A673 (cell line): ENCODE results near the gene PRSS56. TPM values are rescaled to one million over a fixed set of nuclear protein-coding genes. Genes with fewer than 3 reads are reported as not detected.

Experiments used
- BruUV-seq: library from RNA; stranded (reverse); fragments of 400-500 nt; replicated peaks from 2 replicates; lab custom pipeline; 2021; lab: Mats Ljungman, UMichigan
- CTCF ChIA-PET: fragments of 300-600 bp; sonication (Branson Sonifier 250); formaldehyde crosslinking; loops from one replicate; lab custom pipeline; 2022; ENCODE audit warnings: antibody characterized with exemption; lab: Charles Lee
- POLR2A ChIA-PET: fragments of 300-600 bp; sonication (Branson Sonifier 250); formaldehyde crosslinking; loops from one replicate; lab custom pipeline; 2022; ENCODE audit warnings: antibody characterized with exemption; ENCODE audit not compliant: low non-redundant PET; lab: Charles Lee
- DNase-seq: peaks from one replicate; pipeline ENCODE4 v3.0.0-alpha.2; 2015; ENCODE audit warnings: low spot score
- H3K27ac ChIP-seq: fragments of 200-600 bp; sonication (generic); 2 replicates; pipeline ENCODE4 v1.5.1; 2016; ENCODE audit warnings: mixed run types, low read depth, mild to moderate bottlenecking, mixed read lengths, antibody characterized with exemption, low read length; ENCODE audit not compliant: poor library complexity, severe bottlenecking
- H3K27me3 ChIP-seq: fragments of 200-600 bp; sonication (generic); replicated peaks from 2 replicates; pipeline ENCODE4 v1.6.1; 2017; ENCODE audit warnings: mixed run types, low read depth, mild to moderate bottlenecking, mixed read lengths, antibody characterized with exemption, low read length; ENCODE audit not compliant: insufficient read depth, poor library complexity
- H3K36me3 ChIP-seq: fragments of 200-600 bp; sonication (generic); 2 replicates; pipeline ENCODE4 v1.6.1; 2016; ENCODE audit warnings: mixed run types, mild to moderate bottlenecking, mixed read lengths, antibody characterized with exemption, low read length; ENCODE audit not compliant: insufficient read depth, poor library complexity, severe bottlenecking
- H3K4me1 ChIP-seq: fragments of 200-600 bp; sonication (generic); 2 replicates; pipeline ENCODE4 v1.6.1; 2017; ENCODE audit warnings: mixed run types, mild to moderate bottlenecking, mixed read lengths, antibody characterized with exemption, low read length; ENCODE audit not compliant: insufficient read depth, poor library complexity, severe bottlenecking
- H3K4me3 ChIP-seq: fragments of 200-600 bp; sonication (generic); 2 replicates; pipeline ENCODE4 v1.5.1; 2016; ENCODE audit warnings: low read depth, mixed run types, mild to moderate bottlenecking, mixed read lengths, low read length; ENCODE audit not compliant: poor library complexity, severe bottlenecking
- H3K9me3 ChIP-seq: fragments of 200-600 bp; sonication (generic); 2 replicates; pipeline ENCODE4 v1.6.1; 2016; ENCODE audit warnings: mixed run types, low read depth, mild to moderate bottlenecking, mixed read lengths, antibody characterized with exemption, low read length; ENCODE audit not compliant: poor library complexity, severe bottlenecking
- EZH2 ChIP-seq: fragments of 200-600 bp; sonication (generic); IDR thresholded peaks from 2 replicates; pipeline ENCODE4 v1.6.1; 2017; ENCODE audit warnings: borderline replicate concordance, low read depth, mild to moderate bottlenecking, mixed read lengths, antibody characterized with exemption, low read length; ENCODE audit not compliant: poor library complexity, severe bottlenecking
- intact Hi-C: fragments of 100-400 bp; cut with micrococcal nuclease; formaldehyde crosslinking; loops from one replicate; pipeline ENCODE4 v1.10.0; 2022; ENCODE audit not compliant: unreplicated experiment
- total RNA-seq: library from RNA; stranded (reverse); gene quantifications from 2 replicates; pipeline ENCODE4 v1.2.3, GENCODE V29; 2021
- TF ChIP-seq, protein P1 (sequence below): fragments of 300-800, 200-600 bp; sonication (generic); conservative IDR thresholded peaks from 2 replicates; pipeline ENCODE4 v1.5.1; 2017; ENCODE audit warnings: low read depth, mild to moderate bottlenecking, antibody characterized with exemption, low read length, moderate library complexity, mixed read lengths

Gene PRSS56
- total RNA-seq, 1 experiment from 2014 or later = not detected

- peaks cover 8% of the 10 kb centered on the region for H3K4me1 ChIP-seq
- H3K27ac ChIP-seq = no peak overlapping the region
- POLR2A ChIA-PET = no interaction called here
- intact Hi-C loops = no loop called here
- H3K36me3 ChIP-seq = no peaks in the 10 kb centered on the region
- BruUV-seq = no TSS peak
- CTCF ChIA-PET = interaction anchor here (0.6 kb wide), 1 partner anchor 22 kb away, joined by 3 read pairs; the partner anchor contains the start of gene CHRND
- H3K27me3 ChIP-seq = peaks cover 16% of the 10 kb centered on the region
- no peaks in the 10 kb centered on the region for H3K9me3 ChIP-seq
- TF ChIP-seq, protein P1, sequence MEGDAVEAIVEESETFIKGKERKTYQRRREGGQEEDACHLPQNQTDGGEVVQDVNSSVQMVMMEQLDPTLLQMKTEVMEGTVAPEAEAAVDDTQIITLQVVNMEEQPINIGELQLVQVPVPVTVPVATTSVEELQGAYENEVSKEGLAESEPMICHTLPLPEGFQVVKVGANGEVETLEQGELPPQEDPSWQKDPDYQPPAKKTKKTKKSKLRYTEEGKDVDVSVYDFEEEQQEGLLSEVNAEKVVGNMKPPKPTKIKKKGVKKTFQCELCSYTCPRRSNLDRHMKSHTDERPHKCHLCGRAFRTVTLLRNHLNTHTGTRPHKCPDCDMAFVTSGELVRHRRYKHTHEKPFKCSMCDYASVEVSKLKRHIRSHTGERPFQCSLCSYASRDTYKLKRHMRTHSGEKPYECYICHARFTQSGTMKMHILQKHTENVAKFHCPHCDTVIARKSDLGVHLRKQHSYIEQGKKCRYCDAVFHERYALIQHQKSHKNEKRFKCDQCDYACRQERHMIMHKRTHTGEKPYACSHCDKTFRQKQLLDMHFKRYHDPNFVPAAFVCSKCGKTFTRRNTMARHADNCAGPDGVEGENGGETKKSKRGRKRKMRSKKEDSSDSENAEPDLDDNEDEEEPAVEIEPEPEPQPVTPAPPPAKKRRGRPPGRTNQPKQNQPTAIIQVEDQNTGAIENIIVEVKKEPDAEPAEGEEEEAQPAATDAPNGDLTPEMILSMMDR = no peak
- TF ChIP-seq EZH2 = no peak
- H3K4me3 ChIP-seq = no peak overlapping the region
- no peak for DNase-seq
Observed at GRCh38 chr2:232504438-232504837, 15.8 kb upstream of the PRSS56 start.

DNA sequence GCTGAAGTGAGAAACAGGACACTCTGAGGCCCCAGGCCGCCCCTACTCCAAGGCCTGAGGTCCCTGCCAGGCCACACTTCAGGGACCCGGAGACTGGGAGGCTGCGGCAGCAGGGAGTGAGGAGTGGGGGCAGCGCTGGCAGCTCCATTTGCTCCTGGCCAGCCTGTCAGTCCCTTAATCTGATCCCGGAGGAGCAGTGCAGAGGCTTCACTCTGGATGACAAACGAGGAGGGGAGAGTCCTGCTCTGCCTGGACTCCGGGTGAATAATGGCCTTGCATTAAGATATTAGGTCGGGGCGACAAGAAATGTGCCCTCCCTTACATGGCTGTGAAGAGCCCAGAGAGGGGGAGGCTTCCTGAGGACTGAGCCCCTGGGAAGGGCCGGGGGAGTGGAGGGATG is 14.3 kb upstream of the PRSS56 start:
- CTCF ChIA-PET = no interaction called here
- BruUV-seq = no TSS peak
- H3K27ac ChIP-seq = no peak overlapping the region

GRCh38 chr2:232506709-232507108 is 13.5 kb upstream of the PRSS56 start:
- intact Hi-C loops = no loop called here
- H3K27ac ChIP-seq = no peak overlapping the region
- H3K4me1 ChIP-seq = peaks cover 8% of the 10 kb centered on the region
- no peaks in the 10 kb centered on the region for H3K36me3 ChIP-seq
- no peak overlapping the region for H3K4me3 ChIP-seq
- no TSS peak for BruUV-seq
- peaks cover 16% of the 10 kb centered on the region for H3K27me3 ChIP-seq
- DNase-seq = no peak
- no peak for TF ChIP-seq EZH2
- TF ChIP-seq, protein P1 = no peak
- H3K9me3 ChIP-seq = no peaks in the 10 kb centered on the region
- CTCF ChIA-PET = no interaction called here
- POLR2A ChIA-PET = no interaction called here

More for the DNA sequence above, 14.3 kb upstream of the PRSS56 start:
- POLR2A ChIA-PET = no interaction called here
- Histone ChIP-seq H3K9me3 (no peaks in the 10 kb centered on the region), H3K36me3 (no peaks in the 10 kb centered on the region), H3K27me3 (peaks cover 16% of the 10 kb centered on the region), H3K4me1 (peaks cover 8% of the 10 kb centered on the region), H3K4me3 (no peak overlapping the region)
- no peak for TF ChIP-seq EZH2
- TF ChIP-seq, protein P1 = no peak
- intact Hi-C loops = no loop called here
- DNase-seq = no peak
